Brain microvascular endothelial cell (primary cell): ENCODE measurements around the gene PDE4A.
A peak's percentile ranks its signal among the peaks of the same experiment; 100 is the strongest.

ENCODE experiments used
- DNase-seq: peaks from one replicate; pipeline ENCODE4 v3.0.0-alpha.2; 2020
- H3K27ac ChIP-seq: fragments of 250-450 bp; sonication (Bioruptor Pico); 2 replicates; pipeline ENCODE4 v1.5.1; 2020; ENCODE audit warnings: mild to moderate bottlenecking, moderate library complexity
- H3K27me3 ChIP-seq: fragments of 250-450 bp; sonication (Bioruptor Pico); replicated peaks from 2 replicates; pipeline ENCODE4 v1.5.1; 2020; ENCODE audit warnings: mild to moderate bottlenecking
- H3K36me3 ChIP-seq: fragments of 250-450 bp; sonication (Bioruptor Pico); replicated peaks from 2 replicates; pipeline ENCODE4 v1.5.1; 2020; ENCODE audit warnings: mild to moderate bottlenecking
- H3K4me3 ChIP-seq: 2 replicates; pipeline ENCODE4 v1.5.1; 2011; ENCODE audit warnings: low read depth, mild to moderate bottlenecking, control low read depth, low read length, moderate library complexity
- CTCF ChIP-seq: IDR thresholded peaks from 2 replicates; pipeline ENCODE4 v1.5.1; 2011; ENCODE audit warnings: low read depth, mild to moderate bottlenecking, moderate library complexity, low read length, control low read depth, inconsistent platforms; ENCODE audit errors: missing control alignments
- in situ Hi-C: cut with HindIII; loops from 2 replicates; pipeline ENCODE4 v1.10.0; 2017; ENCODE audit warnings: low sequenced_read_pairs, low pct_ligation_motif_present

PDE4A gene

GRCh38 chr19:10502524-10503001 lies 82.2 kb downstream of the PDE4A start:
- peak; percentile 81 for DNase-seq
- in situ Hi-C loops: no loop called here
- Histone ChIP-seq H3K27ac (peak overlapping the region; percentile 92), H3K36me3 (peaks cover 12% of the 10 kb centered on the region), H3K4me3 (peak overlapping the region; percentile 94), H3K27me3 (no peaks in the 10 kb centered on the region)
- no peak for TF ChIP-seq CTCF

GRCh38 chr19:10503002-10503789 lies 82.9 kb downstream of the PDE4A start, which contains the start of gene KEAP1:
Gene KEAP1, minus strand, starts transcription at chr19:10503356. Its CDS starts 3,323 bp downstream, at chr19:10500033.
- peak within 1 kb of the TSS; percentile 94 for H3K4me3 ChIP-seq
- H3K27ac ChIP-seq: peak within 1 kb of the TSS; percentile 92
- peaks cover 12% of the 10 kb centered on the region for H3K36me3 ChIP-seq
- H3K27me3 ChIP-seq: no peaks in the 10 kb centered on the region
- in situ Hi-C loops: no loop called here
- no peak for DNase-seq
- TF ChIP-seq CTCF: no peak

- no peaks in the 10 kb centered on the region for H3K36me3 ChIP-seq
- no peak overlapping the region for H3K27ac ChIP-seq
- no peak overlapping the region for H3K4me3 ChIP-seq
- peak; percentile 56 for DNase-seq
- TF ChIP-seq CTCF: peak; percentile 86
- no peaks in the 10 kb centered on the region for H3K27me3 ChIP-seq
- in situ Hi-C loops: no loop called here
These were observed 85.4 kb downstream of the PDE4A start for GRCh38 chr19:10505583-10506229.

GRCh38 chr19:10508036-10508435 lies 87.7 kb downstream of the PDE4A start:
- no peak for TF ChIP-seq CTCF
- in situ Hi-C loops: no loop called here
- Histone ChIP-seq H3K36me3 (no peaks in the 10 kb centered on the region), H3K4me3 (no peak overlapping the region), H3K27me3 (no peaks in the 10 kb centered on the region), H3K27ac (no peak overlapping the region)
- DNase-seq: no peak

GRCh38 chr19:10508707-10509106 lies 88.4 kb downstream of the PDE4A start:
- Histone ChIP-seq H3K27ac (no peak overlapping the region), H3K36me3 (no peaks in the 10 kb centered on the region), H3K4me3 (no peak overlapping the region), H3K27me3 (no peaks in the 10 kb centered on the region)
- in situ Hi-C loops: no loop called here
- no peak for TF ChIP-seq CTCF
- DNase-seq: no peak
